Activated B cell treated with CpG ODN at 0.5 μM for 24 hours (primary cell): Measurements from ENCODE around the gene USF1. TPM values are rescaled to one million over a fixed set of nuclear protein-coding genes. Genes with fewer than 3 reads are reported as not detected.

Experiments
- ATAC-seq: fragments of 200-7000 bp; cut with Tn5 transposase; one replicate; pipeline ENCODE4 v1.10.0; 2021; ENCODE audit warnings: low read depth, mild to moderate bottlenecking, moderate library complexity
- CTCF ChIA-PET: fragments of 350-600 bp; sonication (Branson Sonifier 250); formaldehyde crosslinking; loops from one replicate; lab custom pipeline; 2021; ENCODE audit warnings: antibody characterized with exemption; lab: Charles Lee
- POLR2A ChIA-PET: fragments of 350-600 bp; sonication (Branson Sonifier 250); formaldehyde crosslinking; loops from one replicate; lab custom pipeline; 2021; ENCODE audit warnings: antibody characterized with exemption; lab: Charles Lee
- DNase-seq: peaks from one replicate; pipeline ENCODE4 v3.0.0; 2022
- H3K27ac Mint-ChIP-seq: one replicate; pipeline ENCODE4 v1.8.0; 2020; ENCODE audit warnings: mixed read lengths
- H3K27me3 Mint-ChIP-seq: one replicate; pipeline ENCODE4 v1.8.0; 2021; ENCODE audit warnings: mixed read lengths
- H3K36me3 Mint-ChIP-seq: one replicate; pipeline ENCODE4 v1.8.0; 2021; ENCODE audit warnings: low read depth, mixed read lengths
- H3K4me1 Mint-ChIP-seq: one replicate; pipeline ENCODE4 v1.8.0; 2021; ENCODE audit warnings: mixed read lengths
- H3K4me3 Mint-ChIP-seq: one replicate; pipeline ENCODE4 v1.8.0; 2020; ENCODE audit warnings: mild to moderate bottlenecking, mixed read lengths
- H3K9me3 Mint-ChIP-seq: one replicate; pipeline ENCODE4 v1.8.0; 2020; ENCODE audit warnings: mixed read lengths
- CTCF ChIP-seq: fragments of 200-600 bp; IDR thresholded peaks from one replicate; pipeline ENCODE4 v1.8.0; 2022; ENCODE audit warnings: antibody characterized with exemption, mild to moderate bottlenecking
- intact Hi-C: fragments of 100-400 bp; cut with micrococcal nuclease; formaldehyde crosslinking; loops from one replicate; pipeline ENCODE4 v1.15.1; 2024
- total RNA-seq: library from RNA; stranded (reverse); gene quantifications from 2 replicates; pipeline ENCODE4 v1.2.3, GENCODE V29; 2022

The USF1 gene
- total RNA-seq, 1 donor from 2014 or later, result 143 TPM

- ChIA-PET POLR2A (interaction anchor here (0.6 to 5.9 kb wide), 36 partner anchors 7 to 698 kb away, joined by 3 to 285 read pairs (median 7); partner anchors contain the start of genes ARHGAP30, CD48, DEDD and F11R), CTCF (interaction anchor here (1.3 to 4.5 kb wide), 3 partner anchors 25 to 53 kb away, joined by 10 to 37 read pairs (median 27); partner anchors contain the start of genes ARHGAP30 and KLHDC9)
- peak overlapping the region; percentile 95 for H3K4me3 Mint-ChIP-seq
- H3K9me3 Mint-ChIP-seq, result no peaks in the 10 kb centered on the region
- peaks cover 86% of the 10 kb centered on the region for H3K36me3 Mint-ChIP-seq
- TF ChIP-seq CTCF, result no peak
- ATAC-seq (peak; percentile 64), DNase-seq (peak; percentile 69)
- no peaks in the 10 kb centered on the region for H3K27me3 Mint-ChIP-seq
- peak overlapping the region; percentile 100 for H3K27ac Mint-ChIP-seq
- intact Hi-C loops, result loop anchor here (1.0 to 10.0 kb wide), 7 partner anchors 24 to 350 kb away; partner anchors contain the start of genes DEDD, F11R, KLHDC9 and NIT1
- H3K4me1 Mint-ChIP-seq, result peaks cover 69% of the 10 kb centered on the region
Measured at GRCh38 chr1:161044908-161045735, 655 bp downstream of the USF1 start.

GRCh38 chr1:161044535-161044907 is 1.3 kb downstream of the USF1 start:
- no peak for TF ChIP-seq CTCF
- ATAC-seq, result peak; percentile 4
- no peaks in the 10 kb centered on the region for H3K27me3 Mint-ChIP-seq
- H3K27ac Mint-ChIP-seq, result peak overlapping the region; percentile 100
- DNase-seq, result no peak
- ChIA-PET POLR2A (interaction anchor here (0.7 to 5.9 kb wide), 19 partner anchors 16 to 698 kb away, joined by 3 to 285 read pairs (median 11); partner anchors contain the start of genes ARHGAP30, CD48, DEDD and F11R), CTCF (interaction anchor here (0.7 to 4.5 kb wide), 4 partner anchors 25 to 711 kb away, joined by 4 to 37 read pairs (median 18); partner anchors contain the start of genes ARHGAP30 and KLHDC9)
- H3K36me3 Mint-ChIP-seq, result peaks cover 87% of the 10 kb centered on the region
- intact Hi-C loops, result loop anchor here (2.0 to 10.0 kb wide), 2 partner anchors 74 to 350 kb away; partner anchors contain the start of genes NIT1 and PFDN2
- H3K4me1 Mint-ChIP-seq, result peaks cover 74% of the 10 kb centered on the region
- H3K9me3 Mint-ChIP-seq, result no peaks in the 10 kb centered on the region
- peak overlapping the region; percentile 95 for H3K4me3 Mint-ChIP-seq

GRCh38 chr1:161039546-161039945 is 6.2 kb downstream of the USF1 start:
- ATAC-seq, result no peak
- no peaks in the 10 kb centered on the region for H3K9me3 Mint-ChIP-seq

GRCh38 chr1:161039154-161039545 is 6.6 kb downstream of the USF1 start:
- peaks cover 49% of the 10 kb centered on the region for H3K36me3 Mint-ChIP-seq
- peaks cover 54% of the 10 kb centered on the region for H3K4me1 Mint-ChIP-seq
- ATAC-seq, result no peak

More at GRCh38 chr1:161039546-161039945, 6.2 kb downstream of the USF1 start:
- H3K27ac Mint-ChIP-seq, result peak overlapping the region; percentile 78
- peak overlapping the region; percentile 58 for H3K4me3 Mint-ChIP-seq
- H3K27me3 Mint-ChIP-seq, result no peaks in the 10 kb centered on the region
- intact Hi-C loops, result loop anchor here (1.0 kb wide), 1 partner anchor 18 kb away; the partner anchor contains the start of gene F11R
- ChIA-PET POLR2A (interaction anchor here (0.7 to 5.3 kb wide), 11 partner anchors 7 to 93 kb away, joined by 3 to 41 read pairs (median 13); partner anchors contain the start of genes ARHGAP30, DEDD, F11R and KLHDC9), CTCF (interaction anchor here (0.8 to 4.6 kb wide), 8 partner anchors 14 to 88 kb away, joined by 3 to 31 read pairs (median 6); partner anchors contain the start of genes ARHGAP30, F11R and KLHDC9)
- peaks cover 53% of the 10 kb centered on the region for H3K36me3 Mint-ChIP-seq
- DNase-seq, result no peak
- peaks cover 58% of the 10 kb centered on the region for H3K4me1 Mint-ChIP-seq
- no peak for TF ChIP-seq CTCF

More at GRCh38 chr1:161039154-161039545, 6.6 kb downstream of the USF1 start:
- TF ChIP-seq CTCF, result no peak
- H3K27me3 Mint-ChIP-seq, result no peaks in the 10 kb centered on the region
- DNase-seq, result no peak
- CTCF ChIA-PET, result interaction anchor here (1.4 to 4.6 kb wide), 6 partner anchors 18 to 88 kb away, joined by 3 to 31 read pairs (median 6); partner anchors contain the start of genes ARHGAP30, F11R and KLHDC9
- H3K27ac Mint-ChIP-seq, result peak overlapping the region; percentile 95
- peak overlapping the region; percentile 91 for H3K4me3 Mint-ChIP-seq
- no peaks in the 10 kb centered on the region for H3K9me3 Mint-ChIP-seq
- intact Hi-C loops, result loop anchor here (1.0 kb wide), 1 partner anchor 18 kb away; the partner anchor contains the start of gene F11R
- POLR2A ChIA-PET, result interaction anchor here (0.6 to 5.3 kb wide), 18 partner anchors 7 to 493 kb away, joined by 3 to 41 read pairs (median 6); partner anchors contain the start of genes ARHGAP30, DEDD, F11R and KLHDC9
